Transverse colon (tissue), 4 donors: ENCODE results near the gene ATP9A. TPM values are rescaled to one million over a fixed set of nuclear protein-coding genes. Genes with fewer than 3 reads are reported as not detected.
"Not testable (repeated sequence)": the region's sequence is repeated elsewhere in the genome, so short reads cannot be mapped to it uniquely, and the experiment has no call there.

Experiments
- DNase-seq: peaks from one replicate; pipeline ENCODE4 v3.0.0-alpha.2; 2019
- H3K27ac ChIP-seq, 4 donors: fragments of 200-600 bp; sonication (generic); 2 replicates each; pipeline ENCODE4 v1.5.1; 2016 to 2018; ENCODE audit warnings: inconsistent platforms in 4 of 4
- H3K27me3 ChIP-seq: fragments of 200-600 bp; sonication (generic); 2 replicates; pipeline ENCODE4 v1.5.1; 2017; ENCODE audit warnings: inconsistent platforms
- H3K36me3 ChIP-seq, 4 donors: fragments of 200-600 bp; sonication (generic); 2 replicates each; pipeline ENCODE4 v1.5.1; 2017 to 2019; ENCODE audit warnings: inconsistent platforms in 4 of 4
- H3K4me1 ChIP-seq, 4 donors: fragments of 200-600 bp; sonication (generic); 2 replicates each; pipeline ENCODE4 v1.5.1; 2017 to 2020; ENCODE audit warnings: inconsistent platforms in 4 of 4
- H3K4me3 ChIP-seq, 4 donors: fragments of 200-600 bp; sonication (generic); 1 replicate in 1 of 4; 2 replicates in 3 of 4; pipeline versions ENCODE4 v1.5.1 to v1.6.1; 2017 to 2019; ENCODE audit warnings: inconsistent platforms in 4 of 4
- H3K9me3 ChIP-seq, 2 donors: fragments of 200-600 bp; sonication (generic); 2 replicates each; pipeline ENCODE4 v1.5.1; 2017 to 2019; ENCODE audit warnings: inconsistent platforms in 2 of 2
- EP300 ChIP-seq: sonication (generic); formaldehyde crosslinking; IDR thresholded peaks from one replicate; pipeline ENCODE4 v1.6.1; 2017; ENCODE audit warnings: antibody characterized with exemption, low read depth
- POLR2A ChIP-seq: fragments of 450-650 bp; IDR thresholded peaks from one replicate; pipeline ENCODE4 v1.6.1; 2016; ENCODE audit warnings: antibody characterized with exemption, mild to moderate bottlenecking, moderate library complexity
- POLR2AphosphoS5 ChIP-seq, 3 donors: sonication (generic); formaldehyde crosslinking; IDR thresholded peaks; one replicate each; pipeline ENCODE4 v1.6.1; 2016; ENCODE audit warnings: antibody characterized with exemption in 3 of 3
- WGBS, 2 donors: methylation state at CpG; one replicate each; pipeline ENCODE4 v1.1.5; 2018; ENCODE audit warnings: low coverage in 1 of 2; 5-methylcytosine and 5-hydroxymethylcytosine counted together
- in situ Hi-C, 4 donors: fragments of 200-750 bp; cut with MboI; loops; one replicate each; pipeline versions ENCODE4 v1.15.0 to v1.15.1; 2017; ENCODE audit warnings: low sequenced_read_pairs in 3 of 4, low pct_ligation_motif_present in 1 of 4, low pct_unique_long_range_greater_than_20kb in 1 of 4
- intact Hi-C: fragments of 100-400 bp; cut with DNase I; formaldehyde crosslinking; loops from one replicate; pipeline ENCODE4 v1.15.1; 2023; ENCODE audit warnings: low total_unique reads
- total RNA-seq, 4 donors: library from RNA; depleted of rRNA; stranded (reverse); fragments of >200 nt; gene quantifications; one replicate each; pipeline ENCODE4 v1.1.0, GENCODE V29; 2016
- TF ChIP-seq, protein P1 (sequence below), 5 experiments: fragments of 200-600 bp in 3 of 5; fragments of 450-650 bp in 2 of 5; sonication (generic) in 3 of 5; IDR thresholded peaks; 1 replicate in 2 of 5; 2 replicates in 3 of 5; pipeline ENCODE4 v1.5.1; 2016 to 2017; ENCODE audit warnings: antibody characterized with exemption in 5 of 5, inconsistent platforms in 3 of 5, mild to moderate bottlenecking in 2 of 5, moderate library complexity in 1 of 5

ATP9A gene
- total RNA-seq, 4 donors from 2014 or later = 66.3 to 93.0 (median 78.9) TPM

- Histone ChIP-seq H3K9me3 (no peaks in the 10 kb centered on the region), H3K4me3 (no peak overlapping the region), H3K36me3 (no peaks in the 10 kb centered on the region), H3K27me3 (no peaks in the 10 kb centered on the region), H3K4me1 (peaks cover 23 to 71% (median 37%) of the 10 kb centered on the region in 4 donors), H3K27ac (peak overlapping the region in 3 of 4 donors; percentile 43 to 57 (median 48))
- in situ Hi-C loops (no loop called here), intact Hi-C loops (no loop called here)
- TF ChIP-seq EP300 = no peak
- TF ChIP-seq POLR2A = no peak
- TF ChIP-seq, protein P1, sequence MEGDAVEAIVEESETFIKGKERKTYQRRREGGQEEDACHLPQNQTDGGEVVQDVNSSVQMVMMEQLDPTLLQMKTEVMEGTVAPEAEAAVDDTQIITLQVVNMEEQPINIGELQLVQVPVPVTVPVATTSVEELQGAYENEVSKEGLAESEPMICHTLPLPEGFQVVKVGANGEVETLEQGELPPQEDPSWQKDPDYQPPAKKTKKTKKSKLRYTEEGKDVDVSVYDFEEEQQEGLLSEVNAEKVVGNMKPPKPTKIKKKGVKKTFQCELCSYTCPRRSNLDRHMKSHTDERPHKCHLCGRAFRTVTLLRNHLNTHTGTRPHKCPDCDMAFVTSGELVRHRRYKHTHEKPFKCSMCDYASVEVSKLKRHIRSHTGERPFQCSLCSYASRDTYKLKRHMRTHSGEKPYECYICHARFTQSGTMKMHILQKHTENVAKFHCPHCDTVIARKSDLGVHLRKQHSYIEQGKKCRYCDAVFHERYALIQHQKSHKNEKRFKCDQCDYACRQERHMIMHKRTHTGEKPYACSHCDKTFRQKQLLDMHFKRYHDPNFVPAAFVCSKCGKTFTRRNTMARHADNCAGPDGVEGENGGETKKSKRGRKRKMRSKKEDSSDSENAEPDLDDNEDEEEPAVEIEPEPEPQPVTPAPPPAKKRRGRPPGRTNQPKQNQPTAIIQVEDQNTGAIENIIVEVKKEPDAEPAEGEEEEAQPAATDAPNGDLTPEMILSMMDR (IDR thresholded peaks at IDR 0.05) = no peak
- TF ChIP-seq POLR2AphosphoS5 (IDR thresholded peaks at IDR 0.05) = no peak
- 70 to 74% methylated on average over 7 of the region's 7 CpGs for WGBS, 2 donors
- peak; percentile 24 for DNase-seq
These were observed 20.8 kb downstream of the ATP9A start for GRCh38 chr20:51747182-51747911.

- Histone ChIP-seq H3K27me3 (no peaks in the 10 kb centered on the region), H3K4me3 (no peak overlapping the region), H3K4me1 (peaks cover 26 to 77% (median 40%) of the 10 kb centered on the region in 4 donors), H3K36me3 (no peaks in the 10 kb centered on the region), H3K9me3 (no peaks in the 10 kb centered on the region), H3K27ac (peak overlapping the region in 1 of 4 donors; percentile 89)
- in situ Hi-C loops (no loop called here), intact Hi-C loops (no loop called here)
- no peak for TF ChIP-seq POLR2A
- TF ChIP-seq EP300 = no peak
- TF ChIP-seq, protein P1 (IDR thresholded peaks at IDR 0.05) = no peak
- no peak for TF ChIP-seq POLR2AphosphoS5 (IDR thresholded peaks at IDR 0.05)
- no peak for DNase-seq
- 91 to 100% methylated on average over 2 to 3 of the region's 3 CpGs for WGBS, 2 donors
These were observed 22.4 kb downstream of the ATP9A start for GRCh38 chr20:51745804-51746203.

- Histone ChIP-seq H3K9me3 (no peaks in the 10 kb centered on the region), H3K27ac (peak overlapping the region in 1 of 4 donors; percentile 89), H3K4me3 (no peak overlapping the region), H3K4me1 (peaks cover 20 to 54% (median 30%) of the 10 kb centered on the region in 4 donors), H3K27me3 (no peaks in the 10 kb centered on the region), H3K36me3 (no peaks in the 10 kb centered on the region)
- intact Hi-C loops = no loop called here
- WGBS, 2 donors = 89 to 92% methylated on average over 3 of the region's 3 CpGs
- in situ Hi-C loops = no loop called here
- TF ChIP-seq POLR2AphosphoS5 (IDR thresholded peaks at IDR 0.05) = no peak
- TF ChIP-seq EP300 = no peak
- no peak for TF ChIP-seq POLR2A
- TF ChIP-seq, protein P1 (IDR thresholded peaks at IDR 0.05) = no peak
- DNase-seq = no peak
These were observed 27.4 kb downstream of the ATP9A start for GRCh38 chr20:51740838-51741237.

- H3K27ac ChIP-seq, intact Hi-C loops: not testable (repeated sequence)
- H3K4me1 ChIP-seq = peaks cover 23 to 60% (median 35%) of the 10 kb centered on the region in 4 donors
These were observed 27.9 kb downstream of the ATP9A start for GRCh38 chr20:51740308-51740707.

More at GRCh38 chr20:51740308-51740707, 27.9 kb downstream of the ATP9A start:
- in situ Hi-C loops, DNase-seq, H3K9me3 ChIP-seq, H3K36me3 ChIP-seq, H3K27me3 ChIP-seq, H3K4me3 ChIP-seq: not testable (repeated sequence)
- WGBS, 2 donors = 94% methylated on average over 7 of the region's 7 CpGs; no CpG with 5 or more reads in 1 of the 2 donors
